Sciatic nerve (tissue), 2 donors: ENCODE data around the gene PGS1. TPM values are rescaled to one million over a fixed set of nuclear protein-coding genes. Genes with fewer than 3 reads are reported as not detected.

ENCODE experiments used
- ATAC-seq: fragments of 200-7000 bp; cut with Tn5 transposase; one replicate; pipeline ENCODE4 v1.9.1; 2020; ENCODE audit warnings: mild to moderate bottlenecking, moderate library complexity
- DNase-seq: peaks from one replicate; pipeline ENCODE4 v3.0.0-alpha.2; 2020; ENCODE audit warnings: low spot score
- intact Hi-C: fragments of 100-400 bp; cut with DNase I; formaldehyde crosslinking; loops from one replicate; pipeline ENCODE4 v1.14.2; 2022
- total RNA-seq: library from RNA; stranded (reverse); fragmentation: NEBNext Ultra II Directional; extraction: Animal tissue kit (Norgen Biotek cat#: 25700); gene quantifications from one replicate; pipeline ENCODE4 v1.2.1, GENCODE V29; 2021
- donor health status: DM: no; HTN: no; CAD: no.
- donor health status: DM: no; HTN: no; CAD: no.

Gene PGS1
- total RNA-seq, 1 donor from 2014 or later = 59.2 TPM

- intact Hi-C loops = no loop called here
- DNase-seq = no peak
- no peak for ATAC-seq
Observed at GRCh38 chr17:78345172-78345571, 33.3 kb upstream of the PGS1 start.

GRCh38 chr17:78345791-78346494 lies 32.5 kb upstream of the PGS1 start:
- intact Hi-C loops = no loop called here
- DNase-seq = no peak
- ATAC-seq = no peak

DNA sequence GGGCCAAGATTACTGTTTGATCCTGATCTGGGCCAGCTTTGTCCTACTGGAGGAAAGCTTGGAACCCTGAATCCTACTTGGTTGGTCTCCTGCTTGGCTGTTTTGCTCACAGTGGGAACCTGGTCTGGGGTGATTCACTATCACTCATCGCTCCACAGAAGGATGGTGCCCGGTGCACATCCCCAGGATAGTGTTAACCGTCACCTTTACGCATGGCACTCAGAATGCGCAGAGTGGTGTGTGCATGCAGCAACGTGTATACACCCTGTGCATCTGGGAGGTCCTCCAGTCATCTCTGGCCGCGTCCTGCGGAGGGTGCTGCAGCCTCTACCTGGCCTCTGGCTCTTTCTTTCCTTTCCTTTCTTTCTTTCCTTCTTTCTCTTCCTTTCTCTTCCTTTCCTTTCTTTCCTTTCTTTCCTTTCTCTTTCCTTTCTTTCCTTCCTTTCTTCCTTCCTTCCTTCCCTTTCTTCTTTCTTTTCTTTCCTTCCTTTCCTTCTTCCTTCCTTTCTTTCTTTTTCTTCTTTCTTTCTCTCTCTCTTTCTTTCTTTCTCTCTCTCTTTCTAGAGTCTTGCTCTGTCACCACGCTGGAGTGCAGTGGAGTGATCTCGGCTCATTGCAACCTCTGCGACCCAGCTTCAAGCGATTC lies 31.7 kb upstream of the PGS1 start:
- no peak for DNase-seq
- intact Hi-C loops = no loop called here
- no peak for ATAC-seq

DNA sequence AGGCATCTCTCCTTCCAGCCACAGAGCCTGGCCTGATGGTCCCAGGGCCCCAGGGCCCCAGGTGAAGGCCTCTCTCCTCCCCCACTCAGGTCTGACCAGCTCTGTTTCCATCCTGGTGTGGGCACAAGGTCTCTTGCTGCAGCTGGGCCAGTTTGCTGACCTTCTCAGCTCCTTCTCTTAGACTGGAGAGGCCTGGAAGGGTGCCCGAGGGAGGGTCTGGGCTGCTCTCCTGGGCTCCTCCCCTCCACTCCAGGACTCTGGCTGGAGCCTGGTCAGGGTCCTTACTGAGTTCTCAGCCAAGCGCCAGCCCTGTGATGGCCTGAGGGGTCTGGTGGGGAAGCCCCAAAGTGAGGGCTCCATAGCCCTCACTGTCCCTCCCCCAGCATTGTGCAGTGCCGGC lies 31.0 kb upstream of the PGS1 start:
- no peak for DNase-seq
- ATAC-seq = no peak

DNA sequence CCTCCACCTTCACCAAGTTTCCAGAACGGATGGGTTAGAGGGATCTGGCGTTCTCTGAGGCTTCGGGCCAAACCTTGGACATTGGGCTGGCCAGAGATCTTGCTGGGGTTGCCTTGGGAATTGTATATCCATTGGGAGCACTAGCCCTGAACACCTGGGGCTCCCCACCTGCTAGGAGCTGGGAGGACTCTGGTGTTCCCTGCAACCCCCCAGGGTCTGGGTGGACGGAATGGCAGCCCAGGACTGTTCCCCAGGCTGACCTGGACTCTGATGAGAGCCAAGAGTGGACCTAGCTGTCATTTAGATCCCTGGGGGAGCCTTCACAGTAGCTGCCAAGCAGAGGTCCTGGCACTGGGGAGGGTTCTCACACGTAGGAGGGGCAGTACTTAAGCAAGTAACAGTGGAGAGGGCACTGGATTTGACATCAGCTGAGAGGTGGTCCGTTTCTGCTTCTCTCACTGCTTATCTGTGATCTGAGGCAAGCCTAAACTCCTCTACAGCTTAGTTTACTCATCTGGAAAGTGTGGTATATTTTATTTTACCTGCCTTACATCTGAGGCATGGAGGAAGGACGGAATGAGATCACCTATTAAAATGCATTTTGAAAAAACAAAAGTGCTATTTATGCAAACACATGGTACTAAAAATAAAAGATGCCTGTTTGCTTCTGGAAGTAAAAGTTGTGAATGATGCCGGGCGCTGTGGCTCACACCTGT lies 30.2 kb upstream of the PGS1 start:
- no peak for DNase-seq
- ATAC-seq = no peak
- intact Hi-C loops = no loop called here

More for the DNA sequence above, 31.0 kb upstream of the PGS1 start:
- intact Hi-C loops = no loop called here

GRCh38 chr17:78349891-78350642 lies 28.4 kb upstream of the PGS1 start:
- no peak for DNase-seq
- no peak for ATAC-seq
- intact Hi-C loops = no loop called here

DNA sequence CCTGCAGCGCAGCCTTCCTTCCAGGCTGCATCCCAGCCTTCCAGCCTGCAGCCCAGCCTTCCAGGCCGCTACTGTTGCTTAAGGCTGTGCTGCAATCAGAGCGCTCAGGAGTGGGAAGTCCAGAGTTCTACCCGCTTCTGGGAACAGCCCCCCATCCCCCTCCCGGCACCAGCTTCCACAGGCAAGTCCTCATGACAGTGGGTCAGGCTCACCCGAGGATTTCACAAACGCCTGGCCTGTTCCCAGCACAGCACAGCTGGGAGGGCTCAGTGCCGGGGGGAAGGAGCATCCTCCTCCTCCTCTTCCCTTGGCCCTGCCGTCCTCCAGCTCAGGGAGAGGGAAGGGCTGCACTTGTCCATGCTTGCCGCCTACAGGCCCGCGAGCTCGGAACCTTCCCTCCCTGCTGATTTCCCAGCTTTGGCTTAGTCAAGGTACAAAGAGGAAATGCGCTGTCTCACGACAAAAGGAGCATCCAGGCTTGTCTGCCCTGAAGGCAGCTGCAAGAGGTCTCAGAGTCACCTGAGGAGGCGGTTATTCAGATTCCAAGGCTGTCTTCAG lies 26.9 kb upstream of the PGS1 start:
- intact Hi-C loops = no loop called here
- ATAC-seq (peak; percentile 93), DNase-seq (peak; percentile 98)

GRCh38 chr17:78353834-78354233 lies 24.6 kb upstream of the PGS1 start:
- no peak for ATAC-seq
- no peak for DNase-seq
- intact Hi-C loops = no loop called here

GRCh38 chr17:78355045-78355641 lies 23.3 kb upstream of the PGS1 start:
- ATAC-seq (no peak), DNase-seq (no peak)
- intact Hi-C loops = no loop called here

DNA sequence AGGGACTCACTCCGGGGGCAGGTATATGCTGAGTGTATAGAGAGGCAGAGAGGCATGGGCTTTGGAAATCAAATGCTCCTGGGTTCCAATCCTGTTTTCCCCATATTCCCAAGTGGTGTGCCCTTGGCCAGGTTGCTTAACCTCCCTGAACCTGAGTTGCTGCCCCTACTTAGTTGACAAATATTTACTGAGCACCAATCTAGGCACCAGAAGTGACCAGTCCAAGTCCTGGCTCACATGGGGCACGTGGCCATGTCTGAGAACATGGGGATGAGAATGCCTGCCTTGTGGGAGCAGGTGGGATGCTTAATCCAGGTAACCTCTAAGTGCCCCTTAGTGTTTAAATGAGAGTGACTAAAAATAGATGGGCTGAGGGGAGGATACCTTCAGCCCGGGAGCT lies 22.7 kb upstream of the PGS1 start:
- ATAC-seq (no peak), DNase-seq (no peak)
- intact Hi-C loops = no loop called here

DNA sequence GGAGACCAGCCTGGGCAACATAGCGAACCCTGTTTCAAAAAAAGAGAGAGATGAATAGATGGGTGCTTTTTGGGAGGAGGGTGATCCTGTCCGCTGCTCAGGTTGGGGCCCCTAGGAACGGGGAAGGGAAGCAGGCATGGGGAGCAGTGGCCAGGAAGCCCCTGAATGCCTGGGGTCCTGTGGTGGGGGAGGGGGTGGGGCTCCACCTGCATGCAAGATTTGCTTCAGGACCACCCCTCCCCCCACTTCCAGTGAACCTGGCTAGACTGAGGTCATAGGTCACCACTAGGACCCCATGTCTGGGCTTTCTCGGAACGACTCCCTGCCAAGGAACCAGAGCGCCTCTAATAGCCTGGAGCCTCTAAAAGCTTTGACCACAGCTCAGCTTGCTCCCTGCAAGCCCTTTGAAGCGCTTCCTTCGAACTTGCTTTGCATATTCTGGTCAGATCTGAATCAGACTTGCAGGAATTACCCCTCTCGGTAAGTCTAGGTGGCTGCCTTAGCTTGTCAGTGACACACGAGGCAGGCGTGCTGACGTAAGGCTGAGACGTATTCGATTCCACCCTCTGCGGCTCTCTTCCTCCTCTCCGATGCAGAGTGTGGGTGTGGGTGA lies 22.2 kb upstream of the PGS1 start:
- intact Hi-C loops = no loop called here
- DNase-seq (peak; percentile 70), ATAC-seq (no peak)

- DNase-seq = peak; percentile 79
- intact Hi-C loops = no loop called here
- peak; percentile 4 for ATAC-seq
Observed at GRCh38 chr17:78357177-78357586, 21.3 kb upstream of the PGS1 start.

- no peak for ATAC-seq
- DNase-seq = no peak
- intact Hi-C loops = no loop called here
Observed at GRCh38 chr17:78357672-78358537, 20.5 kb upstream of the PGS1 start.

DNA sequence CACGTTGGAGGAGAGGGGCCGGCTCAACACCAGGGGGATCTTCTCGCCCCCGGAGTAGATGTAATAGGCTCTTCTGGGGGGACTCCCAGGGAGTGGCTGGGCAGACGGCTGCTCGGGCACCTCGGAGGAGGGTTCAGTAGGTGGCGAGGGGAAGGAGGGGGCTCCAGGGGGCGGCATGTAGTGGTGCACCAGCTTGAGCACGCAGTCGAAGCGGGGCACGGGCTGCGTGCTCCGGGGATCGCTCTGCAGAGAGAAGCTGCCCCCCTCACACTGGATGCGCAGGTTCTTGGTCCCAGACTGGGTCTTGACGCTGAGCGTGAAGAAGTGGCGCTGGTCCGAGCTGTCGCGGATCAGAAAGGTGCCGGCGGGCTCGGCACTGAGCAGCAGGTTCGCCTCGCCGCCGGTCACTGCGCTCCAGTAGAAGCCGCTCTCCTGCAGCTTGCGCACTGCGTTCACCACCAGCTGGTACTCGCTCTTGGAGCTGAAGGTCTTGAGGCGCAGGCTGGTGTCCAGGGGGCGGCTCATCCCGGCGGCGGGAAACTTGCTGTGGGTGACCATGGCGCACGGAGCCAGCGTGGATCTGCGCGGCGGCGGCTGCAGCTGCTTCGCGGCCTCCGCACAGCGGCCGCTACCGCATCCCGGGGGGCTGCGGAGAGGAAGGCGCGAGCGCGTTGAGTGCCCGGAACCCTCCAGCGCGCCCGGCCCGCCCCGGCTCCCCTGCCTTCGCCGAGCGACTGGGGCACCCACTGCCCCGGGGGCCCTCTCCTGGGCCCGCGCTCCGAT lies 19.7 kb upstream of the PGS1 start:
- peak; percentile 73 for DNase-seq
- intact Hi-C loops = no loop called here

DNA sequence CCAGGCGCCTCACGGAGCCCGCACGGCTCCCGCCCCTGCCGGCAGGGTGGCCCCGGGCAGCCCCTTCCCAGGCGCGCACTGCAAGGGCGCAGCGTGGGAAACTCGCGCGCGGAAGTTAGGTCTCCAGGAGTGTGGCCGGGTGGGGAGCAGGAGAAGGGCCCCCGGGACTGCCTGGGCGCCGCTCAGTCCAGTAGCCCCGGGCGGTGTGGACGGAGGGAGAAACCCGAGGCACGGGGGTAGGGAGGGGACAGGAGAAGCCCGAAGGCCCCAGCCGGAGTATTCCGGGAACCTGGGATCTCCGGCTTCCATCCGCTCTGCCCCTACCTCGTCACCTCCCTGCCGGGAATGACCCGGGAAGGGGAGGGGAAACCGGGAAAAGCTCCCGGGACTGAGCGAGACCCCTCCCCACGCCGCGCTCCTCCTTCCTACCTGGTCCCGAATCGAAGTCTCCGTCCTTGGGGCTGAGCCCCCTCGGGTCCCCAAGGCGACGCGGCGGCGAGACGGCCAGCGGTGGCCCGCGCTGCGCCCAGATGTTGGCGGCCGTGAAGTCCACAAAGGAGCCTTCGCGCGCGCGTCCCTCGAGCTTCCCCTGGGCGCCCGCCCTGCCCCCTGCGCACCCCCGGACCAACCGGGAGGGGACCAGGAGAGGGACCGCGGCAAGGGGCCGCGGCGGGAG lies 19.0 kb upstream of the PGS1 start:
- peak; percentile 2 for ATAC-seq

More for the DNA sequence above, 19.7 kb upstream of the PGS1 start:
- ATAC-seq = no peak

GRCh38 chr17:78359997-78360370 lies 18.5 kb upstream of the PGS1 start, which contains the start of gene SOCS3:
SOCS3 (minus strand) TSS chr17:78360077; CDS start chr17:78359095, 982 bp downstream.
- peak; percentile 83 for ATAC-seq
- DNase-seq = peak; percentile 97
- intact Hi-C loops = loop anchor here (5.0 to 10.0 kb wide), 3 partner anchors 62 to 235 kb away; partner anchors contain the start of gene TMC6

More for the DNA sequence above, 19.0 kb upstream of the PGS1 start:
- DNase-seq = no peak
- intact Hi-C loops = no loop called here
